HG03135 (cell line): Measurements from ENCODE around the gene KRT16.
"Not testable (repeated sequence)": the region's sequence is repeated elsewhere in the genome, so short reads cannot be mapped to it uniquely, and the experiment has no call there.

ENCODE experiments used
- ATAC-seq: cut with Tn5 transposase; IDR thresholded peaks from one replicate; pipeline ENCODE4 v1.9.1; 2021; ENCODE audit warnings: mild to moderate bottlenecking, moderate library complexity; ENCODE audit not compliant: unreplicated experiment

Gene KRT16

GRCh38 chr17:41612376-41613160, at the start of gene KRT16:
TSS of gene KRT16 (minus strand) at chr17:41612767. CDS start at chr17:41612688, 79 bp downstream.
- not testable (repeated sequence) for ATAC-seq

GRCh38 chr17:41660221-41660711, 47.7 kb upstream of the KRT16 start:
- ATAC-seq: no peak

- no peak for ATAC-seq
These were observed 47.1 kb upstream of the KRT16 start for GRCh38 chr17:41659427-41660212.

- no peak for ATAC-seq
These were observed 46.3 kb upstream of the KRT16 start for GRCh38 chr17:41658846-41659245.

GRCh38 chr17:41657936-41658335, 45.4 kb upstream of the KRT16 start:
- ATAC-seq: no peak

GRCh38 chr17:41657176-41657754, 44.7 kb upstream of the KRT16 start:
- no peak for ATAC-seq

GRCh38 chr17:41656249-41657023, 43.9 kb upstream of the KRT16 start:
- ATAC-seq: no peak

GRCh38 chr17:41655611-41656111, 43.1 kb upstream of the KRT16 start:
- ATAC-seq: no peak

- ATAC-seq: no peak
These were observed 42.4 kb upstream of the KRT16 start for GRCh38 chr17:41654678-41655607.

- no peak for ATAC-seq
These were observed 41.5 kb upstream of the KRT16 start for GRCh38 chr17:41653892-41654677.

- no peak for ATAC-seq
These were observed 40.9 kb upstream of the KRT16 start for GRCh38 chr17:41653421-41653820.

- ATAC-seq: no peak
These were observed 39.9 kb upstream of the KRT16 start for GRCh38 chr17:41652461-41652970.

GRCh38 chr17:41651625-41652460, 39.3 kb upstream of the KRT16 start:
- ATAC-seq: no peak

- ATAC-seq: no peak
These were observed 38.4 kb upstream of the KRT16 start for GRCh38 chr17:41650794-41651624.

- ATAC-seq: no peak
These were observed 37.5 kb upstream of the KRT16 start for GRCh38 chr17:41649923-41650519.
